ENCODE results near the gene SLC45A2. TPM values are rescaled to one million over a fixed set of nuclear protein-coding genes. Genes with fewer than 3 reads are reported as not detected.
"Not testable (repeated sequence)": the region's sequence is repeated elsewhere in the genome, so short reads cannot be mapped to it uniquely, and the experiment has no call there.

The SLC45A2 gene
- polyA plus RNA-seq, 1 of the 3 experiments (the other 2 are of a cell fraction): 0.02 TPM

DNA sequence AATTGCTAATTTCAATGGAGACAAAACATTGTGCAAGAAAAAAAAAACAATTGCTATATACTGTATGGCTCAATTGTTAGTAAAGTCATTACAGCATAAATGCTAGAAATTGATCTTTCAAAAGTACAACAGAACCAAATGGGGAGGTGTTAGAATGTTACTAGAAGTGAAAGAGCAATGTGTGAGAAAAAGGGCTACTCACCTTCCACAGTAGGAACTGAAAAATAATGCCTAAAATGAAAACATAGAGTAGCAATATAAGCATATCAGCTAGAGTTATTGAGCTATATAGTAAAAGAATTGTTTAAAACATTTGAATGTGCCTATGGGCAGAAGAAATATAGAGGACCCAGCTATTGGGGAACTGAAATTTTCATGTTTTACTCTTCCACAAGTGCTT lies 59.2 kb downstream of the SLC45A2 start:
- no peak for DNase-seq
- H3K27ac ChIP-seq (ENCODE audit: low read depth in 2 of 2, low read length in 1 of 2): no peak overlapping the region
- no peak overlapping the region for H3K9ac ChIP-seq
- no peak overlapping the region for H3K4me3 ChIP-seq (ENCODE audit: low read depth in 2 of 2, low read length in 1 of 2)
- no peaks in the 10 kb centered on the region for H3F3A ChIP-seq (replicated peaks; ENCODE audit: insufficient read depth)
- no peak for TF ChIP-seq FOXJ3 (CRISPR knock-in tag; IDR thresholded peaks at IDR 0.05)
- H3K79me2 ChIP-seq (ENCODE audit: insufficient read depth): no peaks in the 10 kb centered on the region
- H3K4me1 ChIP-seq (ENCODE audit: control insufficient read depth in 1 of 2, insufficient read depth in 2 of 2, low read depth in 1 of 2, low read length in 1 of 2): no peaks in the 10 kb centered on the region
- no peaks in the 10 kb centered on the region for H3K9me2 ChIP-seq
- H3K4me2 ChIP-seq: no peak overlapping the region
- CTCF ChIA-PET: interaction anchor here (7.1 kb wide), 1 partner anchor 10 kb away, joined by 36 read pairs; the partner anchor contains the start of gene RXFP3
- POLR2A ChIA-PET: no interaction called here
- no peak overlapping the region for H2AFZ ChIP-seq (ENCODE audit: low read depth)
- no peaks in the 10 kb centered on the region for H4K20me1 ChIP-seq (ENCODE audit: insufficient read depth)
- H3K9me3 ChIP-seq: no peaks in the 10 kb centered on the region
- H3K36me3 ChIP-seq (replicated peaks in 1 of 2; ENCODE audit: control insufficient read depth in 1 of 2, insufficient read depth in 2 of 2, low read length in 1 of 2): no peaks in the 10 kb centered on the region
- no peaks in the 10 kb centered on the region; the same call in 1 of the 2 replicates for H3K27me3 ChIP-seq (ENCODE audit: insufficient read depth)

GRCh38 chr5:33921002-33921401 lies 63.5 kb downstream of the SLC45A2 start:
- H4K20me1 ChIP-seq (ENCODE audit: insufficient read depth): no peaks in the 10 kb centered on the region
- H3K36me3 ChIP-seq (replicated peaks in 1 of 2; ENCODE audit: control insufficient read depth in 1 of 2, insufficient read depth in 2 of 2, low read length in 1 of 2): no peaks in the 10 kb centered on the region
- H3K4me1 ChIP-seq (ENCODE audit: control insufficient read depth in 1 of 2, insufficient read depth in 2 of 2, low read depth in 1 of 2, low read length in 1 of 2): no peaks in the 10 kb centered on the region
- H3K4me3 ChIP-seq (ENCODE audit: low read depth in 2 of 2, low read length in 1 of 2): no peak overlapping the region
- TF ChIP-seq FOXJ3 (CRISPR knock-in tag; IDR thresholded peaks at IDR 0.05) (no peak), CHD2 (IDR thresholded peaks at IDR 0.05; ENCODE audit: low read length, partially characterized antibody) (no peak), MEF2A (IDR thresholded peaks at IDR 0.05; ENCODE audit: borderline replicate concordance, low read depth) (no peak), EZH2phosphoT487 (IDR thresholded peaks at IDR 0.05; ENCODE audit: borderline replicate concordance, low read depth) (no peak), TCF12 (IDR thresholded peaks at IDR 0.05) (no peak)
- no peak overlapping the region for H3K9ac ChIP-seq
- no peak overlapping the region for H3K27ac ChIP-seq (ENCODE audit: low read depth in 2 of 2, low read length in 1 of 2)
- 23% methylated on average over 1 of the region's 1 CpG for WGBS (ENCODE audit: low lambda C conversion rate)
- H3K9me2 ChIP-seq: no peaks in the 10 kb centered on the region
- no peaks in the 10 kb centered on the region for H3K79me2 ChIP-seq (ENCODE audit: insufficient read depth)
- ChIA-PET POLR2A (no interaction called here), CTCF (interaction anchor here (0.8 to 7.1 kb wide), 3 partner anchors 12 to 450 kb away, joined by 3 to 36 read pairs (median 3); partner anchors contain the start of gene RXFP3)
- H2AFZ ChIP-seq (ENCODE audit: low read depth): no peak overlapping the region
- no peak overlapping the region for H3K4me2 ChIP-seq
- H3F3A ChIP-seq (replicated peaks; ENCODE audit: insufficient read depth): no peaks in the 10 kb centered on the region
- no peak for DNase-seq
- no peaks in the 10 kb centered on the region for H3K9me3 ChIP-seq
- H3K27me3 ChIP-seq (ENCODE audit: insufficient read depth): no peaks in the 10 kb centered on the region

- H3K4me3 ChIP-seq (ENCODE audit: low read depth in 2 of 2, low read length in 1 of 2); H3K27ac ChIP-seq (ENCODE audit: low read depth in 2 of 2, low read length in 1 of 2); H3K4me1 ChIP-seq (ENCODE audit: control insufficient read depth in 1 of 2, insufficient read depth in 2 of 2, low read depth in 1 of 2, low read length in 1 of 2); H3K4me2 ChIP-seq; H3K9ac ChIP-seq; H3K27me3 ChIP-seq (ENCODE audit: insufficient read depth); H3K9me2 ChIP-seq; H2AFZ ChIP-seq (ENCODE audit: low read depth); DNase-seq; H3K9me3 ChIP-seq; H4K20me1 ChIP-seq (ENCODE audit: insufficient read depth); H3F3A ChIP-seq (replicated peaks; ENCODE audit: insufficient read depth); CTCF ChIA-PET; POLR2A ChIA-PET; H3K36me3 ChIP-seq (replicated peaks in 1 of 2; ENCODE audit: control insufficient read depth in 1 of 2, insufficient read depth in 2 of 2, low read length in 1 of 2); H3K79me2 ChIP-seq (ENCODE audit: insufficient read depth): not testable (repeated sequence)
- WGBS (ENCODE audit: low lambda C conversion rate): 28% methylated on average over 3 of the region's 3 CpGs
Measured at GRCh38 chr5:33914844-33915243, 69.6 kb downstream of the SLC45A2 start.

- H3K4me1 ChIP-seq (ENCODE audit: control insufficient read depth in 1 of 2, insufficient read depth in 2 of 2, low read depth in 1 of 2, low read length in 1 of 2); H4K20me1 ChIP-seq (ENCODE audit: insufficient read depth); CTCF ChIA-PET; H3K36me3 ChIP-seq (replicated peaks in 1 of 2; ENCODE audit: control insufficient read depth in 1 of 2, insufficient read depth in 2 of 2, low read length in 1 of 2); H2AFZ ChIP-seq (ENCODE audit: low read depth); H3K9me2 ChIP-seq; H3K4me2 ChIP-seq; H3F3A ChIP-seq (replicated peaks; ENCODE audit: insufficient read depth); H3K4me3 ChIP-seq (ENCODE audit: low read depth in 2 of 2, low read length in 1 of 2); POLR2A ChIA-PET; H3K79me2 ChIP-seq (ENCODE audit: insufficient read depth); H3K9me3 ChIP-seq; H3K27ac ChIP-seq (ENCODE audit: low read depth in 2 of 2, low read length in 1 of 2); H3K9ac ChIP-seq; DNase-seq; H3K27me3 ChIP-seq (ENCODE audit: insufficient read depth): not testable (repeated sequence)
- WGBS (ENCODE audit: low lambda C conversion rate): 34% methylated on average over 7 of the region's 7 CpGs
Measured at GRCh38 chr5:33906248-33906647, 78.2 kb downstream of the SLC45A2 start.
